PC-9 (cell line): ENCODE results near the gene SMCO3. TPM values are rescaled to one million over a fixed set of nuclear protein-coding genes. Genes with fewer than 3 reads are reported as not detected.

Experiments used
- Bru-seq: library from RNA; stranded (reverse); fragments of 400-500 nt; gene quantifications from one replicate; lab custom pipeline; 2021; lab: Mats Ljungman, UMichigan
- BruChase-seq, 2 experiments: library from RNA; stranded (reverse); fragments of 400-500 nt; gene quantifications; one replicate each; lab custom pipeline; 2021; lab: Mats Ljungman, UMichigan
- BruUV-seq: library from RNA; stranded (reverse); fragments of 400-500 nt; replicated peaks from 2 replicates; lab custom pipeline; 2021; lab: Mats Ljungman, UMichigan
- CTCF ChIA-PET: fragments of 300-600 bp; sonication (Branson Sonifier 250); formaldehyde crosslinking; loops from one replicate; lab custom pipeline; 2022; ENCODE audit warnings: antibody characterized with exemption; lab: Charles Lee
- POLR2A ChIA-PET: fragments of 300-600 bp; sonication (Branson Sonifier 250); formaldehyde crosslinking; loops from one replicate; lab custom pipeline; 2022; ENCODE audit warnings: antibody characterized with exemption; ENCODE audit not compliant: unreplicated experiment; lab: Charles Lee
- DNase-seq, 2 experiments: peaks; one replicate each; pipeline versions ENCODE4 v3.0.0 to v3.0.0-alpha.2; 2015 to 2022; ENCODE audit warnings: mixed read lengths in 1 of 2
- H2AFZ ChIP-seq: fragments of 200-600 bp; sonication (generic); 2 replicates; pipeline ENCODE4 v1.8.1; 2017; ENCODE audit warnings: antibody characterized with exemption
- H3F3A ChIP-seq: fragments of 200-600 bp; sonication (generic); 2 replicates; pipeline ENCODE4 v1.8.1; 2017; ENCODE audit warnings: antibody characterized with exemption, mild to moderate bottlenecking, low read depth; ENCODE audit not compliant: insufficient read depth
- H3K27ac ChIP-seq: fragments of 200-600 bp; sonication (generic); 2 replicates; pipeline ENCODE4 v1.6.1; 2016; ENCODE audit warnings: mixed run types
- H3K27me3 ChIP-seq: fragments of 200-600 bp; sonication (generic); 2 replicates; pipeline ENCODE4 v1.6.1; 2016; ENCODE audit warnings: low read depth, mixed run types; ENCODE audit not compliant: insufficient read depth
- H3K36me3 ChIP-seq: fragments of 200-600 bp; sonication (generic); 2 replicates; pipeline ENCODE4 v1.6.1; 2016; ENCODE audit warnings: low read depth, mixed run types
- H3K4me1 ChIP-seq: fragments of 200-600 bp; sonication (generic); replicated peaks from 2 replicates; pipeline ENCODE4 v1.6.1; 2016; ENCODE audit warnings: mixed run types; ENCODE audit not compliant: insufficient read depth
- H3K4me2 ChIP-seq: fragments of 200-600 bp; sonication (generic); 2 replicates; pipeline ENCODE4 v1.6.1; 2017; ENCODE audit warnings: mixed run types
- H3K4me3 ChIP-seq: fragments of 200-600 bp; sonication (generic); 2 replicates; pipeline ENCODE4 v1.6.1; 2016; ENCODE audit warnings: mixed run types
- H3K79me2 ChIP-seq: fragments of 200-600 bp; sonication (generic); 2 replicates; pipeline ENCODE4 v1.6.1; 2017; ENCODE audit warnings: low read depth, mixed run types
- H3K9me2 ChIP-seq: fragments of 200-600 bp; sonication (generic); 2 replicates; pipeline ENCODE4 v1.8.1; 2017; ENCODE audit warnings: mild to moderate bottlenecking; ENCODE audit not compliant: insufficient read depth
- H3K9me3 ChIP-seq: fragments of 200-600 bp; sonication (generic); 2 replicates; pipeline ENCODE4 v1.8.1; 2016; ENCODE audit warnings: low read depth; ENCODE audit not compliant: insufficient read depth
- H4K20me1 ChIP-seq: fragments of 200-600 bp; sonication (generic); 2 replicates; pipeline ENCODE4 v1.8.1; 2017; ENCODE audit not compliant: insufficient read depth
- EZH2 ChIP-seq: fragments of 200-600 bp; sonication (generic); IDR thresholded peaks from 2 replicates; pipeline ENCODE4 v1.8.0; 2017; ENCODE audit warnings: antibody characterized with exemption, low read depth
- intact Hi-C: fragments of 100-400 bp; cut with micrococcal nuclease; formaldehyde crosslinking; loops from one replicate; pipeline ENCODE4 v1.10.0; 2022; ENCODE audit not compliant: unreplicated experiment
- long read RNA-seq: library from polyadenylated mRNA; stranded (forward); transcript quantifications from one replicate; pipeline ENCODE4 v2.0.0, GENCODE V29; 2022
- total RNA-seq: library from RNA; stranded (reverse); gene quantifications from 2 replicates; pipeline ENCODE4 v1.2.3, GENCODE V29; 2021
- TF ChIP-seq, protein P1 (sequence below): fragments of 200-600 bp; sonication (generic); conservative IDR thresholded peaks from 2 replicates; pipeline ENCODE4 v1.6.1; 2017; ENCODE audit warnings: mixed run types, antibody characterized with exemption, mild to moderate bottlenecking, moderate library complexity

The SMCO3 gene
- total RNA-seq (not detected in 2 replicates), Bru-seq, nascent RNA (percentile 7 among the genes with signal in this experiment), BruChase-seq, experiment 1, labeled RNA remaining after a 2-hour chase (percentile 10 among the genes with signal in this experiment), BruChase-seq, experiment 2, labeled RNA remaining after a 6-hour chase (not detected)
- long read RNA-seq: 0 reads

DNA sequence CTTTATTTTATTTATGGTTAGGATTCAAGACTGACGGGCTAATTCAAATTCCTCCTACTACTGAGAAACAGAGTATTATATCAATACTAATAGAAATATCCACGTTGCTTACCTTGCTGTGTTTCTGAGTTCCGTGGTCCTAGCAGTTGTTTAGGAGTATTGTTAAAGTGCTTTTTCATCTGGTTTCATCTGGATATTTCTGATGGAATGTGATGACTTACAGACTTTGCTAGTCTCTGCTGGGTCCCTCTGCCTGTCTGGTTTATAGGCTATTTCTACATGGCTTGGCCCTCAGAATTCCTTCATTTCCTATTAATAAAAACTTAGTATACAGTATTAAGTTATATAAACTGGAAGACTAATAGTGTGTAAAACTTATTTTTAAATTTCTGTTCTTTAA, at the start of gene SMCO3:
SMCO3 (minus strand) TSS at position 169 of the 400 bp plus-strand sequence. CDS start 7,502 bp downstream, outside the sequence.
- CTCF ChIA-PET: no interaction called here
- TF ChIP-seq, protein P1, sequence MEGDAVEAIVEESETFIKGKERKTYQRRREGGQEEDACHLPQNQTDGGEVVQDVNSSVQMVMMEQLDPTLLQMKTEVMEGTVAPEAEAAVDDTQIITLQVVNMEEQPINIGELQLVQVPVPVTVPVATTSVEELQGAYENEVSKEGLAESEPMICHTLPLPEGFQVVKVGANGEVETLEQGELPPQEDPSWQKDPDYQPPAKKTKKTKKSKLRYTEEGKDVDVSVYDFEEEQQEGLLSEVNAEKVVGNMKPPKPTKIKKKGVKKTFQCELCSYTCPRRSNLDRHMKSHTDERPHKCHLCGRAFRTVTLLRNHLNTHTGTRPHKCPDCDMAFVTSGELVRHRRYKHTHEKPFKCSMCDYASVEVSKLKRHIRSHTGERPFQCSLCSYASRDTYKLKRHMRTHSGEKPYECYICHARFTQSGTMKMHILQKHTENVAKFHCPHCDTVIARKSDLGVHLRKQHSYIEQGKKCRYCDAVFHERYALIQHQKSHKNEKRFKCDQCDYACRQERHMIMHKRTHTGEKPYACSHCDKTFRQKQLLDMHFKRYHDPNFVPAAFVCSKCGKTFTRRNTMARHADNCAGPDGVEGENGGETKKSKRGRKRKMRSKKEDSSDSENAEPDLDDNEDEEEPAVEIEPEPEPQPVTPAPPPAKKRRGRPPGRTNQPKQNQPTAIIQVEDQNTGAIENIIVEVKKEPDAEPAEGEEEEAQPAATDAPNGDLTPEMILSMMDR: no peak
- no peak for TF ChIP-seq EZH2
- H3F3A ChIP-seq: no peaks in the 10 kb centered on the region
- DNase-seq: no peak
- H3K9me3 ChIP-seq: no peaks in the 10 kb centered on the region
- POLR2A ChIA-PET: interaction anchor here (0.6 kb wide), 1 partner anchor 138 kb away, joined by 19 read pairs; no protein-coding TSS in a partner anchor
- no peaks in the 10 kb centered on the region for H4K20me1 ChIP-seq
- H2AFZ ChIP-seq: no peak within 1 kb of the TSS
- H3K4me3 ChIP-seq: no peak within 1 kb of the TSS
- no peak within 1 kb of the TSS for H3K4me2 ChIP-seq
- H3K27ac ChIP-seq: no peak within 1 kb of the TSS
- BruUV-seq: no TSS peak
- no peaks in the 10 kb centered on the region for H3K27me3 ChIP-seq
- no peaks in the 10 kb centered on the region for H3K36me3 ChIP-seq
- H3K9me2 ChIP-seq: no peaks in the 10 kb centered on the region
- no peaks in the 10 kb centered on the region for H3K4me1 ChIP-seq
- H3K79me2 ChIP-seq: no peaks in the 10 kb centered on the region
- intact Hi-C loops: loop anchor here (5.0 to 10.0 kb wide), 2 partner anchors 182 to 411 kb away; partner anchors contain the start of gene RERG

DNA sequence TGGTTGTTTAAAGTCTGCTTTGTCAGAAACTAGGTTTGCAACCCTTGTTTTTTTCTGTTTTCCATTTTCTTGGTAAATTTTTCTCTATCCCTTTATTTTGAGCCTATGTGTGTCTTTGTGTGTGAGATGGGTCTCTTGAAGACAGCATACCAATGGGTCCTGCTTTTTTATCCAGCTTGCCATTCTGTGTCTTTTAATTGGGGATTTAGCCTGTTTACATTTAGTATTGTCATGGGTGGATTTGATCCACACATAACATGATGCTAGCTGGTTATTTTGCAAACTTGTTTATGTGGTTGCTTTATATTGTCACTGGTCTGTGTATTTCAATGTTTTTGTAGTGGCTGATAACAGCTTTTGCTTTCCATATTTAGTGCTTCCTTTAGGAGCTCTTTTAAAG, 46.5 kb upstream of the SMCO3 start:
- H3K4me3 ChIP-seq: no peak overlapping the region
- POLR2A ChIA-PET: no interaction called here

DNA sequence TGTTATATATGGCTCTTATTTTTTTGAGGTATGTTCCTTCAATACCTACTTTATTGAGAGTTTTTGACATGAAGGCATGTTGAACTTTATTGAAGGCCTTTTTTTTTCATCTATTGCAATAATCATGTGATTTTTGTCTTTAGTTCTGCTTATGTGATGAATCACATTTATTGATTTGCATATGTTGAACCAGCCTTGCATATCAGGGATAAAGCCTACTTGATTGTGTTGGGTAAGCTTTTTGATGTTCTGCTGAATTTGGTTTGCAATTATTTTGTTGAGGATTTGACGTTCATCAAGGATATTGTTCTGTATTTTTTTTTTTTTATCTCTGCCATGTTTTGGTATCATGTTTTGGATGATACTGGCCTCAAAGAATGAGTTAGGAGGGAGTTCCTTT, 44.5 kb upstream of the SMCO3 start:
- H3F3A ChIP-seq: no peaks in the 10 kb centered on the region
- DNase-seq: no peak
- H3K4me1 ChIP-seq: no peaks in the 10 kb centered on the region; the same call in 1 of the 2 replicates
- H3K4me3 ChIP-seq: no peak overlapping the region
- no peak for TF ChIP-seq EZH2
- TF ChIP-seq, protein P1: no peak
- no peaks in the 10 kb centered on the region for H3K79me2 ChIP-seq
- ChIA-PET CTCF (no interaction called here), POLR2A (interaction anchor here (0.8 kb wide), 1 partner anchor 68 kb away, joined by 10 read pairs; no protein-coding TSS in a partner anchor)
- intact Hi-C loops: no loop called here
- no peak overlapping the region for H2AFZ ChIP-seq
- no peak overlapping the region for H3K27ac ChIP-seq
- H3K27me3 ChIP-seq: no peaks in the 10 kb centered on the region
- H3K36me3 ChIP-seq: no peaks in the 10 kb centered on the region
- H3K9me2 ChIP-seq: no peaks in the 10 kb centered on the region
- H4K20me1 ChIP-seq: no peaks in the 10 kb centered on the region
- no peak overlapping the region for H3K4me2 ChIP-seq
- H3K9me3 ChIP-seq: peaks cover 11% of the 10 kb centered on the region; the same call in 1 of the 2 replicates
- no TSS peak for BruUV-seq

More for the DNA sequence above, 46.5 kb upstream of the SMCO3 start:
- H2AFZ ChIP-seq: no peak overlapping the region
- no peaks in the 10 kb centered on the region for H3K27me3 ChIP-seq
- no peak overlapping the region for H3K27ac ChIP-seq
- no peaks in the 10 kb centered on the region for H4K20me1 ChIP-seq
- no peak overlapping the region for H3K4me2 ChIP-seq
- no peaks in the 10 kb centered on the region for H3K9me2 ChIP-seq
- intact Hi-C loops: no loop called here
- no peaks in the 10 kb centered on the region for H3F3A ChIP-seq
- CTCF ChIA-PET: no interaction called here
- peaks cover 11% of the 10 kb centered on the region; the same call in 1 of the 2 replicates for H3K9me3 ChIP-seq
- H3K79me2 ChIP-seq: no peaks in the 10 kb centered on the region
- H3K4me1 ChIP-seq: no peaks in the 10 kb centered on the region
- TF ChIP-seq, protein P1: no peak
- no peak for TF ChIP-seq EZH2
- no TSS peak for BruUV-seq
- no peak for DNase-seq
- no peaks in the 10 kb centered on the region for H3K36me3 ChIP-seq
